Cerebellar nuclear complex (tissue), 1 donor: ENCODE data around the gene C5orf58.

Source experiments
- DNase-seq, 2 experiments: peaks; one replicate each; lab custom pipeline; 2025; lab: John Stamatoyannopoulos, UW

Gene C5orf58

GRCh38 chr5:170256571-170256970, 23.8 kb downstream of the C5orf58 start:
- no peak for DNase-seq

- no peak for DNase-seq
Measured at GRCh38 chr5:170257370-170257769, 24.6 kb downstream of the C5orf58 start.

GRCh38 chr5:170261528-170262043, 28.8 kb downstream of the C5orf58 start:
- DNase-seq = no peak

DNA sequence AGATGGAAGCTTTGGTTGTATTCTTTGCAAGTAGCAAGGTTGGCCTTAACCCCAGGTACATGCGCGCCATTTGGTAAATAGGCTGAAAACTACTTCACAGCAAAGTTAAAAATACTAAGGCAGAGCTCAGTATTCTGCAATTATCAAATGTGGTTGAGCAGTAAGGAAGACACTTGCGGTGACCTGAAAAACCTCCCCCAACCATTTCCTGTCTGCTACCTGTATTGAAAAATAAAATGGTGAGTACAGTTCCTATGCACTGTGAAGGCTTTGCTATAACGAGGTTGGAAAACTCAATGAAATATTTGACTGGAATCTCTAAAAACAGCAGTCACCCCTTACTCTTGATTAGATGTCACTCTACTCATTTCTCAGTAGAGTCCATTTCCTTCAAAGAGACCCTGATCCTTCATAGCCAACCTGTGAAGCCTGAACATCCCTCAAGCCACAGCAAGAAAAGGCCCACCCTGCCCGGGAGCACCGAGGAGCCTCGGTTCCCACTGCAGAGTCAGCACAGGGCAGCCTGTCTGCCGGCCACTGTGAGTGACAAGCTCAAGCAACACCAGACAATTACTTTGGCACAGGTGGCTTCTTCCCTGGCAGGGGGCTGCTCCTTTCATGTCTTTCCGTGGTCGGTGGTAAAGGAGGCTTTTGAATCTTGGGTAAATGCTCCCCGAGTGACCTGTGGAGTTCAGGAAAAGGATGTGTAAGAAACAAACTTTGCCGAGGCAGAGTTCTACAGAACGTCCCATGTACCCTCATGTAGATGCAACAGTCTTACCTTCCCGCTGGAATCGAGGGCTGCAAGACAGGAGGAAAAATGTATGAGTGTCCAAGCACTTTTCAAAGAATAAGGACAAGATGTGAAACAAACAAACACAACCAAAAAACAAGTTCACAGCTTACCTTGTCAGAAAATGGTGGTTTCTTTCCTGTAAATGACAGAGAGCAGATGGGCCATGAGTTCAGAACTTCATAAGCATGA, 29.6 kb downstream of the C5orf58 start:
- DNase-seq = no peak

DNA sequence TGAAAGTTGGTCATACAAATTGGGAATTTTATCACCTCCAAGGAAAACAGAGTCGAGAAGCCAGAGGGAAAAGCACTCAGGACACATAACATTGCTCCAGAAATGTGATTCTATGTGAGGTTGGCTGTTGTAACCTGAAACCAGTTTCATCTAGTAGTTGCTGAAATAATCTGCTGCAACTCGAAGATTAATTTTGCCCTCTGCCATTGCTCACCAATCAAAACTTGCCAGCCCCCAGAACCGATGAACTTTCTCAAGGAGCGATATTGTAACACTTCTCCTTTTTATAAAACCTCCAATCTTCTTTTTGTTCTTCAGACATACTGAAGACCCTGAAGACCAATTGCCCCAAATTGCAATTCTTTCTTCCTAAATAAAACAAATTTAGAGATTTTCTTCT, 31.1 kb downstream of the C5orf58 start:
- no peak for DNase-seq

DNA sequence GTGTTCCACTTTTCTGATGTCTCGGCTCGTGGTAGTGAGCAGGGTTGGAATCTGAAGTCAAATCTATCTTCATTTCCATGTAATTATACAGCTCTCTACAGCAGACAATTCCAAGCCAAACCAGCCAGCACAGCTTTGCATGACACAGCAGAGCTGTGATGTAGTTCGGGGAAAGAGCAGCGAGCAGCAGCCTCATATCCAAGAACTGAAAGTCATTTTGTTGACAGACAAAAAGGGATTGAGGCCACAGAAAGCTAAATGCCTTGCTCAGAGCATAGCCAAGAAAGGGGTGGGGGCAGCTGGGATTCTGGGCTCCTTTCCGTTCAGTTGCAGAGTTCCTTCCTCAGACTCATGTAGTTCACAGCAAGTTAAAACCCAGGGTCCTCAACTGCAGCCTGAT, 32.7 kb downstream of the C5orf58 start:
- no peak for DNase-seq

DNA sequence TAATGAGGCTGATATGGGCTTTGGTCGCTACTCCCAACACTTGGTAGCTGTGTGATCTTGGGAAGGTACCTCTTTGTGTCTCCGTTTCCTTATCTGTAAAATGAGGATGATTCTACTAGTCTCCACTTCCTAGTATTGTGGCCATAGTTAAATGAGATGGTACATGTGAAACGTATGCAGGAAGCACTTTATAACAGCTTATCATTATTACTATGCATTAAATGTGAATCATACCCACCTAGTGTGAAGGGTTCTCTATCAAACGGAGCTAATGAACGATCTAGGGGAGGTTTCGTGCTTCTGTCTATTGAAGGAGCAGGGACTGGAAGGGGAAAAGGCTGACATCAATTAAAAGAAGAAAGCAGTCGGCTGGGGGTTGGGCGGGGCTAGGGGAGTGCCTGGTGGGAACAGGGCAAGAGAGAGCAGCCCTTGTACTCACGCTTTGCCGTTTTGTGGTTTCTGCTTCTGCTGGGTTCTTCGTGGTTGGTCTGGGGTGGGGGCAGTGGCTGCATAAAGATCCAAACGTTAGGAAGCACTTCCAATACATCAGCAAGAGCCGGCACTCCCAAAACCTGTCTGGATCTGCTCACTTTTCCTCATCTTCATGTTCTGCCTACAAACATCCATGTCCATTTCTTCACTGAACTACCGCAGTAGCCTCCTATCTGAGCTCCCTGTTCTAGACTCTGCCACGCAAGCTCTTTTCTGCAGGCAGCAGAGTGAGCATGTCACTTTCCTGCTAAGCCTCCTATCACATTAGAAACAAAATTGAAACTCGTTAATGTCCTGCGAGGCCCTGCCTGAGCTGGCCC, 34.0 kb downstream of the C5orf58 start:
- DNase-seq = no peak

DNA sequence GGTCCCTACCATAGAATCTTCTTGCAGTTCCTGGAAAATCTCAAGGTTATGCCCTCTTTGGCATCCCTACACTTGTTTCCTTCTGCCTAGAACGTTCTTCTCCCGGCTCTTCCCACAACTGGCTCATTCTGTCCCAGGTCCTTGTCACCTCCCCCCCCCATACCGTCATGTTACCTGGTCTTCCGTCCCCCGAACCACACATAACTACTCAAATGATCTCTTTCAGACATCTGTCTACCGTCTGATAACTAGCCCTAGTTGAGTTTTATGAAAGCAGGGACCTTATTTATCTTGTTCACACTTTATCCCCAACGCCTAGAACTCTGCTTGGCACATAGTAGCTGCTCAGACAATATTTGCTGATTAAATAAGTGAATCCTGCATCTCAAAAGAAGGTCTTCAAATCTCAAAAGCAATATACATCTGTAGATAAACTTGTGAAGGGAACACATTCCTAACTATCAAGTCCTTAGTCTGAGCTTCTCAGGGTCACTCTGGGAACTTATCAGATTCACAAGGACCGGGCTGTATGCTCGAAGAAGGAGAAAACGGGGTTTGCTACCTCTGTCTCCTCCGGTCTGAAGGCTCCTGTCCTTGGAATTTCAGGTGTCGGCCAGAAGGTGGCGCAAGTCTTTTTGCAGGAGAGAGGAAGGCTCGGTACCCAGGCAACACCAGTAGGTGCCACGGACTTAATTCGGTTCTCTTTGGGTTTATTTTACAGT, 34.8 kb downstream of the C5orf58 start:
- no peak for DNase-seq

DNA sequence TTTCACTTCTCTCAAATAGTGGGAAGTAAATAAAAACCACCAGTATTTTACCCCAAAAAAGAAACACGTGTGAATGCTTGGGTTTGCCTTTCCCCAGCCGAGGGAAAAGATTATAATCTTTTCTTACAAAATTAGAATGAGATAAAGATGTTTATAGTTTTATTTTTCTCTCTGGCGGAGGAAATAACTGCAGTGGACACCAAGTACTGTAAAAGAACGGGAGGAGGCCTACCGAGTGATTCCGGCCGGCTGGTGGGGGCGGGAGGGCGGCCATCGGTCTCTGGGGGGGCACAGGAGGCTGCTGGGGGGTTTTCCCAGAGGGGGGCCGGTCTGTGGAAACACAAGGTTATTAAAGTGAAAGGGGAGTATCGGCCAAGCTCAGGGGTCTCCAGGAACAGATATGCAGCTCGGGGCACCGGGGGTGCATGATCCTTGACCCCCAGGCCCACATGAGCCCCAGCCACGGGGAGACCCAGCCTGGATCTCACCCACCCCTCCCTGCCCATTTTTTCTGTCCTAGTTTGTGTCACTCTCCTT, 35.4 kb downstream of the C5orf58 start:
- no peak for DNase-seq

- no peak for DNase-seq
Measured at GRCh38 chr5:170268884-170269283, 36.1 kb downstream of the C5orf58 start.

- no peak for DNase-seq
Measured at GRCh38 chr5:170269579-170269978, 36.8 kb downstream of the C5orf58 start.

DNA sequence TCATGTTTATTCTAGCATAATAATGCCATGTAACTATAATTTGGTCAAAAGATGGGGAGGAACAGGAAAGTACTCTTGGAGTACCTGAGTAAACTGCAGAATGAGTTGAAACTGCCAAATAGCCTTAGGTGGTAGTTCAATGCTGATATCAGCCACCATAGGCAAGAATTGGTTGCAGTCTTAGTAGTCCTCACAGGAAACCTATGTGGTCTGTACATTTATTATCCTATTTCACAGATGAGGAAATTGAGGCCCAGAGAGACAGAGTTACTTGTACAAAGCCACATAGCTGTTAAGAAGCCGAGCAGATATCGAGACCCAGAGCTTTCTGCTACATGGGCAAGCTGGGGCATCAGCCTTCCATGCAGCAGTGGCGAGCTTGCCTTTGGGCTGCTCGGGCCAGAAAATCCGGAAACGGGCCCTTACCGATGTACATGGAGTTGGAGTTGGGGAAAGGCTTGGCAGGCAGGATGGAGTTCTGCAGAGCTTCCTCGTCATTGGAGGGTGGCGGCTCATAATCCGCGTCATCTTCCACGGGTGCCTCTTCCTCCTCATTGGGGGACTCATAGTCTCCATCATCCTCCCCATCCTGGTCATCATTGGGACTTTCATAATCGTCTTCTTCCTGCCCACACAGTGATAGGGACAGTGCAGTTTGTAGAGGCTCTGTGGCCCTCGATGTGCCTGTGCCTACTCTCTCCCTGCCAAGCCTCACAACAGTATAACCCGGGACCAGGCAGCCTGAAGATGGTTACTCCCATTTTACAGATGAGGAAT, 37.7 kb downstream of the C5orf58 start:
- no peak for DNase-seq

DNA sequence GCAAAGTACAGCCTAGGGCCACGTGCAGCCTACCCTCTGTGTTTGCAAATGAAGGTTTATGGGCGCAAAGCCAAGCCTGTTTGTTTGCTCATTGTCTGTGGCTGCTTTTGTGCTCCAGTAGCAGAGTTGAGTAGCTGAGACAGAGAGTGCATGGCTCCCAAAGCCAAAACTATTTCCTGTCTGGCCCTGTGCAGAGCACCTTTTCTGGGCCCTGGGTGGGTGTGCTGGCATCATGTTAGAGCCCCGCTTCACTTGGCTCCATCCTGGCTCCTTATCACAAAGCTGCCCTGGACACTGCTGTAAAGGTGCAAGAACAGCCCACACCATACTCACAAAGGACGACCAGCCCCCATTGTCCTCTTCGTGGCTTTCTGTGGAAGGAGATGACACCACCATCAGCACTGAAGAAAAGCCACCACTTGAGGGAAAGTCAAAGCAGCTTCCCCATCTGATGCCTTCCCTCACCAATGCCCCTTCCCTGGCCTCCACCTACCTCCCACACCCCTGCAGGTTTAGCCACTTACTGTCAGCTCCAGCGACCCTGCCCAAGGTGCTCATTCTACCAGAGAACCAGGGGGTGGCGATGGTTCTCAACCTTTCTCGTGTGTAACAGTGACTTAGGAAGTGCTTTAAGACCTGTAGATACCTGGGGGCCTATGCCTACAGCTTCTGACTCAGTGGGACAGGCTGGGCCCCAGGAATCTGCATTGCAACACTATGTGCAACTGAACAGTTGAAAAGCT, 41.4 kb downstream of the C5orf58 start:
- no peak for DNase-seq

GRCh38 chr5:170275376-170275994, 42.7 kb downstream of the C5orf58 start:
- DNase-seq = no peak

- DNase-seq = no peak
Measured at GRCh38 chr5:170276140-170276539, 43.4 kb downstream of the C5orf58 start.

- DNase-seq = no peak
Measured at GRCh38 chr5:170277867-170278281, 45.1 kb downstream of the C5orf58 start.

DNA sequence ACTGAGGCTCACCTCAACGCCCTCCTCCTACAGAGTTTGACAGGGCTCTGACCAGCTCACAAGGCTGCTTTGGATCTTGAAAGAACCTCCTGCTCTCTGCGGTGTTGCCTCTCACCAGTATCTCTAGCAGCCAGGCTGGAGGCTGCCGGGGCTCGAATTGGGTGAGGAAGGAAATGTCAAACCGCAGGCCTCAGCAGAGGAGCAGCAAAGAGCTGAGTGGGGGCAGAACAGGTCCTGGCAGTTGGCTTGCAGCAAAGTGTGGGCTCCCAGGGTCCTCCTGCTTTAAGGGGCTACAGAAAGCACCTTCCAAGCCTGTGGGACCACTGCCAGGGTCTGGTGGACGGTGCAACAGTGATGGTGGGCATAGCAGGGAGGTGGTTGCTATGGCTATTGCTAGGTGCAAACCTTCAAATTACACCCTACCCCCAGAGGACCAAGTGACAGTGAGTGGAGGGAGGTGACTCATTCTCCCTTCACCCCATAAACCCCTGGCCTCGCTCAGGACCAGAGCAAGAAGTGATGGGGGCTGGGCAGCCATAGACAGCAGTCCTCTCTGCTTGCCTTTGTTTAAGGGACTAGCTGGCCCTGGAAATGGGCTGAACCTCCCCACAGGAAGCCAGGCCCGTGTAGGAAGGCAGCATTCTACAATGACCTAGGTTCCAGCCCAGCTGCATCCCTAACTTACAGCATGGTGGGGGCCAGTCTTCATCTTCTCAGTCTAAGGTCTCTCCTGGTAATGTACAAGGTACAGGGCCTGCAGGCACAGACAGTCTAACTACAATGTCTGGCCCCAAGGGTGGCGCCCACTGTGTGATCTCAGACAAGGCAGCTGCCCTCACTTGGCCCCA, 46.0 kb downstream of the C5orf58 start:
- no peak for DNase-seq

DNA sequence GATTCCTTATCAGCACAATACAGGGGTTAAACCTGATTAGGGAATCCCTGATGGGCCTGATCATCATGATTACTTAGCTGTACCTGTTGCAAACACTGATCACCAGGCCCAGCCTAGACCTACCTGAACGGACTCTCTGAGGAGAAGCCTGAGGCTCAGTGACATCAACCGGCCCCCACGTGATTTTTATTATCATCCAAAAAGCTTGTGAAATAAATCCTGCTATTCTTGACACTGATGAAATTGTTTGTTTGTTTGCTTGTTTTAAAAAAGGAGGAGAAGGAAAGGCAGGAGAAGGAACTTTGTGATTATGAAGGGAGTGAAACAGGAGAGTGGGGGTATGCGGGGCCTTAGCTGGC, 46.7 kb downstream of the C5orf58 start:
- no peak for DNase-seq

DNA sequence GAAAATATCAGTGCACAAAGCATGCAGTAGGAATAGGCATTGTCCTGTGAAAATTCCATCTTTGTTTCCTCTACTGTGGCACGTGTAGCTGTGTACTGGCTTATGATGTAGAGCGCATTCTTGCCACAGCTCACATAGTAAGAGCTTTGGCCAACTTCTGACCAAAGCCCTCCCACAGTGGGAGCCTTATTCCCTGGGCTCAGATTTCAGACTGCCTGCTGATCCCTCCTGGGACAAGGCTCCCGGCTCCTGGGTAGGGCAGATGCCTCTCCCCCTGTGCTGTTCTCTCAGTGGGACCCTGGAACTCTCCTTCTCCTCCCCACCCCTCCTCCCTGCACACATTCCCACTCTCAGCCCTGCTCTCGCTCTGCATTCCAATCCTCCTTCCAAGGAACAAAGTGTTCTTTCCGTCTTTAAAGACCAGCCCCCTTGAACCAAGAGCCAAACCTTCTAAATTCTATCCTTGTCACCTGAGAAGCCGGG, 47.3 kb downstream of the C5orf58 start:
- no peak for DNase-seq
